H1 (cell line): ENCODE measurements around the gene FPR3. TPM values are rescaled to one million over a fixed set of nuclear protein-coding genes. Genes with fewer than 3 reads are reported as not detected.

Experiments used
- CTCF ChIA-PET: fragments of 300-600 bp; sonication (Branson Sonifier 250); formaldehyde crosslinking; loops from one replicate; lab custom pipeline; 2021; ENCODE audit not compliant: partially characterized antibody; lab: Charles Lee
- POLR2A ChIA-PET: fragments of 300-600 bp; sonication (Branson Sonifier 250); formaldehyde crosslinking; loops from one replicate; lab custom pipeline; 2021; ENCODE audit warnings: inconsistent platforms; ENCODE audit not compliant: partially characterized antibody; lab: Charles Lee
- DNase-seq, 2 experiments: peaks; one replicate each; pipeline versions ENCODE4 v3.0.0 to v3.0.0-alpha.2; 2010 to 2022; ENCODE audit warnings: low spot score in 2 of 2, low read depth in 1 of 2, mixed read lengths in 1 of 2
- FAIRE-seq: peaks from 2 replicates; lab custom pipeline; 2011; peaks lifted over from hg19 to GRCh38; lab: Jason Lieb, UNC
- H2AFZ ChIP-seq: 2 replicates; pipeline ENCODE4 v1.8.1; 2012; ENCODE audit warnings: low read length, inconsistent platforms
- H2AK5ac ChIP-seq: 2 replicates; pipeline ENCODE4 v1.6.1; 2013; ENCODE audit warnings: low read depth, low read length
- H2BK120ac ChIP-seq: replicated peaks from 2 replicates; pipeline ENCODE3; 2013; ENCODE audit warnings: low read depth, low read length, inconsistent platforms
- H2BK12ac ChIP-seq: 2 replicates; pipeline ENCODE4 v1.6.1; 2013; ENCODE audit warnings: low read depth, low read length
- H2BK15ac ChIP-seq: 2 replicates; pipeline ENCODE4 v1.6.1; 2013; ENCODE audit warnings: low read length
- H2BK20ac ChIP-seq: 2 replicates; pipeline ENCODE4 v1.6.1; 2013; ENCODE audit warnings: low read length
- H2BK5ac ChIP-seq: 2 replicates; pipeline ENCODE4 v1.6.1; 2013; ENCODE audit warnings: low read depth, low read length
- H3K14ac ChIP-seq: 2 replicates; pipeline ENCODE4 v1.6.1; 2013; ENCODE audit warnings: inconsistent platforms; ENCODE audit not compliant: insufficient read length
- H3K18ac ChIP-seq: 2 replicates; pipeline ENCODE4 v1.6.1; 2013; ENCODE audit warnings: low read length; ENCODE audit errors: extremely low read depth
- H3K23ac ChIP-seq: 2 replicates; pipeline ENCODE4 v1.6.1; 2013; ENCODE audit warnings: inconsistent platforms; ENCODE audit not compliant: insufficient read length
- H3K23me2 ChIP-seq: 2 replicates; pipeline ENCODE4 v1.6.1; 2013; ENCODE audit warnings: low read depth, low read length
- H3K27ac ChIP-seq: 2 replicates; pipeline ENCODE4 v1.6.1; 2011; ENCODE audit warnings: low read depth, low read length, inconsistent platforms
- H3K27me3 ChIP-seq, 4 experiments: replicated peaks in 1 of 4; 1 replicate in 1 of 4; 2 replicates in 3 of 4; pipeline versions ENCODE4 v1.6.1 to v1.8.1; 2011 to 2013; ENCODE audit warnings: low read length in 3 of 4, mild to moderate bottlenecking in 3 of 4, inconsistent platforms in 2 of 4, mixed read lengths in 2 of 4, moderate library complexity in 1 of 4; ENCODE audit not compliant: control insufficient read depth in 3 of 4, insufficient read depth in 3 of 4; ENCODE audit errors: extremely low read depth in 1 of 4
- H3K36me3 ChIP-seq, 4 experiments: 2 replicates each; pipeline versions ENCODE4 v1.6.1 to v1.8.1; 2011 to 2013; ENCODE audit warnings: mild to moderate bottlenecking in 4 of 4, low read length in 3 of 4, moderate library complexity in 2 of 4, control low read depth in 1 of 4, inconsistent platforms in 1 of 4; ENCODE audit not compliant: insufficient read depth in 4 of 4, control insufficient read depth in 2 of 4
- H3K4ac ChIP-seq: replicated peaks from 2 replicates; pipeline ENCODE3; 2013; ENCODE audit warnings: low read length, low read depth, mixed read lengths, inconsistent platforms; ENCODE audit not compliant: insufficient read length
- H3K4me1 ChIP-seq, 4 experiments: replicated peaks in 1 of 4; 1 replicate in 1 of 4; 2 replicates in 3 of 4; pipeline versions ENCODE4 v1.6.1 to v1.8.1; 2011 to 2013; ENCODE audit warnings: low read length in 3 of 4, inconsistent platforms in 2 of 4, mixed read lengths in 1 of 4; ENCODE audit not compliant: insufficient read depth in 4 of 4, control insufficient read depth in 3 of 4
- H3K4me2 ChIP-seq, 2 experiments: 2 replicates each; pipeline versions ENCODE4 v1.6.1 to v1.8.1; 2011 to 2013; ENCODE audit warnings: low read depth in 2 of 2, low read length in 2 of 2, control low read depth in 1 of 2, inconsistent platforms in 1 of 2, mild to moderate bottlenecking in 1 of 2; ENCODE audit not compliant: insufficient read depth in 1 of 2
- H3K4me3 ChIP-seq, 4 experiments: fragments of 200-600, 300-600 bp in 1 of 4; sonication (generic), shearing (Covaris generic), sonication (Bioruptor Twin) in 1 of 4; 2 replicates each; pipeline versions ENCODE4 v1.5.1 to v1.8.1; 2011 to 2016; ENCODE audit warnings: low read length in 4 of 4, low read depth in 3 of 4, control low read depth in 2 of 4, inconsistent platforms in 2 of 4, mild to moderate bottlenecking in 2 of 4, mixed read lengths in 1 of 4, moderate library complexity in 1 of 4; ENCODE audit not compliant: insufficient read depth in 2 of 4; ENCODE audit errors: extremely low read depth in 1 of 4
- H3K56ac ChIP-seq: replicated peaks from 2 replicates; pipeline ENCODE3; 2013; ENCODE audit warnings: low read depth, mild to moderate bottlenecking, mixed read lengths, low read length, inconsistent platforms; ENCODE audit not compliant: insufficient read length
- H3K79me1 ChIP-seq: 2 replicates; pipeline ENCODE4 v1.6.1; 2013; ENCODE audit warnings: low read depth, low read length, control low read depth
- H3K79me2 ChIP-seq, 2 experiments: 2 replicates each; pipeline versions ENCODE4 v1.6.1 to v1.8.1; 2012 to 2013; ENCODE audit warnings: low read length in 2 of 2, mild to moderate bottlenecking in 2 of 2, inconsistent platforms in 1 of 2; ENCODE audit not compliant: insufficient read depth in 2 of 2, control insufficient read depth in 1 of 2
- H3K9ac ChIP-seq, 4 experiments: replicated peaks in 1 of 4; 1 replicate in 1 of 4; 2 replicates in 3 of 4; pipeline versions ENCODE4 v1.6.1 to v1.8.1; 2011 to 2013; ENCODE audit warnings: low read depth in 3 of 4, low read length in 3 of 4, control low read depth in 2 of 4, mild to moderate bottlenecking in 2 of 4, moderate library complexity in 2 of 4, inconsistent platforms in 1 of 4; ENCODE audit errors: extremely low read depth in 1 of 4
- H3K9me3 ChIP-seq, 2 experiments: 2 replicates each; pipeline versions ENCODE4 v1.6.1 to v1.8.1; 2012 to 2013; ENCODE audit warnings: mild to moderate bottlenecking in 2 of 2, moderate library complexity in 2 of 2, control low read depth in 1 of 2, inconsistent platforms in 1 of 2, low read depth in 1 of 2, low read length in 1 of 2, mixed read lengths in 1 of 2; ENCODE audit not compliant: insufficient read depth in 2 of 2
- H4K20me1 ChIP-seq, 2 experiments: replicated peaks in 1 of 2; 2 replicates each; pipeline versions ENCODE3 to v1.8.1; 2011 to 2013; ENCODE audit warnings: inconsistent platforms in 2 of 2, low read length in 2 of 2, mild to moderate bottlenecking in 1 of 2; ENCODE audit not compliant: insufficient read depth in 2 of 2, control insufficient read depth in 1 of 2
- H4K5ac ChIP-seq: 2 replicates; pipeline ENCODE4 v1.6.1; 2013; ENCODE audit warnings: low read length, low read depth, mixed read lengths, inconsistent platforms; ENCODE audit not compliant: insufficient read length
- H4K8ac ChIP-seq: 2 replicates; pipeline ENCODE4 v1.8.0; 2013; ENCODE audit warnings: mild to moderate bottlenecking, moderate library complexity, low read length, inconsistent platforms; ENCODE audit not compliant: insufficient read depth; ENCODE audit errors: extremely low read depth
- H4K91ac ChIP-seq: replicated peaks from 2 replicates; pipeline ENCODE3; 2013; ENCODE audit warnings: low read length, mixed read lengths, inconsistent platforms; ENCODE audit not compliant: insufficient read length
- EP300 ChIP-seq, 2 experiments: IDR thresholded peaks; 1 replicate in 1 of 2; 2 replicates in 1 of 2; pipeline ENCODE4 v1.6.1; 2011 to 2012; ENCODE audit warnings: low read depth in 2 of 2, low read length in 2 of 2, mild to moderate bottlenecking in 2 of 2, borderline replicate concordance in 1 of 2, inconsistent platforms in 1 of 2, moderate library complexity in 1 of 2
- JUN ChIP-seq: IDR thresholded peaks from 2 replicates; pipeline ENCODE4 v1.6.1; 2011; ENCODE audit warnings: low read depth, mild to moderate bottlenecking, improper control_type of control experiment, low read length
- MAFK ChIP-seq: IDR thresholded peaks from 2 replicates; pipeline ENCODE4 v1.6.1; 2012; ENCODE audit warnings: low read depth, mild to moderate bottlenecking, improper control_type of control experiment, low read length
- WGBS, 2 experiments: shearing (Covaris generic) in 1 of 2; methylation state at CpG; one replicate each; pipeline versions ENCODE4 v1.1.6 to v1.1.7; 2013 to 2015; ENCODE audit warnings: low lambda C conversion rate in 2 of 2, mixed read lengths in 2 of 2, inconsistent platforms in 1 of 2, low coverage in 1 of 2, missing lambda C conversion rate in 1 of 2; ENCODE audit not compliant: insufficient replicate concordance in 2 of 2, insufficient coverage in 1 of 2, insufficient read length in 1 of 2; ENCODE audit errors: extremely low coverage in 1 of 2, missing lambda C conversion rate in 1 of 2; 5-methylcytosine and 5-hydroxymethylcytosine counted together
- polyA plus RNA-seq, 7 experiments: library from polyadenylated mRNA; depleted of rRNA in 3 of 7; stranded (reverse) in 5 of 7; unstranded in 2 of 7; fragments of >200 nt in 5 of 7; fragments of 200-250 nt in 2 of 7; gene quantifications; 1 replicate in 5 of 7; 2 replicates in 1 of 7; 4 replicates in 1 of 7; pipeline versions ENCODE4 v1.2.1 to v1.2.3, GENCODE V29; 2011 to 2013; ENCODE audit warnings: missing spikeins in 2 of 7, mixed read lengths in 2 of 7
- total RNA-seq: library from RNA; stranded (reverse); fragmentation: NEBNext Ultra II Directional; extraction: Animal tissue kit (Norgen Biotek cat#: 25700); gene quantifications from 2 replicates; pipeline ENCODE4 v1.2.1, GENCODE V29; 2021
- TF ChIP-seq, protein P1 (sequence below): IDR thresholded peaks from 2 replicates; pipeline ENCODE4 v1.6.1; 2011; ENCODE audit warnings: low read length, improper control_type of control experiment

The FPR3 gene
- total and polyA plus RNA-seq, 2 of the 8 experiments (the other 6 are each of a cell fraction or from before 2014, with no cell fraction given): not detected

DNA sequence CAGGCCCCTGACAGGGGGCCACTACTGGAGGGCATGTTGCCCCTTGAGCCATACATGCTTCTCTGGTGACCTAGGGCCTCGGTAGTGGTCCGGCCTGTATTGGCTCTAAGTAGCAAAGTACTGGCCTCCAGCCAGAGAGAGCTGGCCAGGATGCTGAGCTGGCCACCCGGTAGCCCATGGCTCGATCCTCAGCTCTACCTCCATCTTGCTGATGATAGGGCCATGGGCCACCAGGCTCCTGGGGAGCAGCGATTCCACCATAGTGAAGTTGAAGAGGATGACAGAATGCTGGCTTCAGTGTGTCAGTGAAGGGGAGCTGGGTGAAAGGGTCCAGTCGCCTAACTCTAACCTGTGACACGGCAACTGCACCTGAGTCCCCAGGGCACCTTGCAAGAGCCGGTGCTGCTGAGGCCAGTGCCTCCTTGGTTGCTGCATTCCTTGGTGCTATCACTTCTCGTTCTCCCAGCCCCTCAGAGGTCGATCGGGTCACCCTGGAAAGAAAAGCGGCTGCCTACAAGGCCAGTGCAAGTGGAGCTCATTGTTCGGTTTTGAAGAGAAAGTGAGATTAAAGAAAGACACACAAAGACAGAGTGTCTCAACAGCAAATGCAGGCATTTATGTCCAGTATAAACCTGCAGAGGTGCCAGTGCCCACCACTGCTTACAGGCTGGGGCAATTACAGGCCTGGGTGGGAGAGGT, 5.0 kb downstream of the FPR3 start:
- H3K23me2 ChIP-seq: no peaks in the 10 kb centered on the region; the same call in 1 of the 2 replicates
- no peak overlapping the region for H3K4ac ChIP-seq
- H4K91ac ChIP-seq: no peak overlapping the region
- H2BK12ac ChIP-seq: no peak overlapping the region
- H3K27ac ChIP-seq: no peak overlapping the region
- H2AFZ ChIP-seq: no peak overlapping the region
- H4K8ac ChIP-seq: no peak overlapping the region; the same call in 1 of the 2 replicates
- H3K4me3 ChIP-seq: no peak overlapping the region
- H3K23ac ChIP-seq: no peak overlapping the region
- CTCF ChIA-PET: interaction anchor here (0.5 to 1.3 kb wide), 4 partner anchors 63 to 690 kb away, joined by 3 read pairs; no protein-coding TSS in a partner anchor
- DNase-seq (no peak), FAIRE-seq (no peak)
- no peak overlapping the region for H3K56ac ChIP-seq
- H4K5ac ChIP-seq: no peak overlapping the region
- no peaks in the 10 kb centered on the region for H3K36me3 ChIP-seq
- no peak overlapping the region for H2BK5ac ChIP-seq
- H3K4me2 ChIP-seq: no peak overlapping the region
- H3K79me2 ChIP-seq: no peaks in the 10 kb centered on the region
- no peaks in the 10 kb centered on the region for H4K20me1 ChIP-seq
- no peak overlapping the region for H3K14ac ChIP-seq
- H3K9me3 ChIP-seq: peaks cover 9 to 11% of the 10 kb centered on the region in 2 experiments; a peak in 2 of 4 replicates
- H3K4me1 ChIP-seq: no peaks in the 10 kb centered on the region
- no peak overlapping the region for H2BK15ac ChIP-seq
- H2BK120ac ChIP-seq: no peak overlapping the region
- no peak overlapping the region for H2BK20ac ChIP-seq
- no peak overlapping the region for H2AK5ac ChIP-seq
- H3K79me1 ChIP-seq: no peaks in the 10 kb centered on the region
- TF ChIP-seq MAFK (no peak), EP300 (IDR thresholded peaks at IDR 0.05; ENCODE audit: borderline replicate concordance in 1 of 2, low read depth in 2 of 2, low read length in 2 of 2) (no peak), JUN (no peak)
- TF ChIP-seq, protein P1, sequence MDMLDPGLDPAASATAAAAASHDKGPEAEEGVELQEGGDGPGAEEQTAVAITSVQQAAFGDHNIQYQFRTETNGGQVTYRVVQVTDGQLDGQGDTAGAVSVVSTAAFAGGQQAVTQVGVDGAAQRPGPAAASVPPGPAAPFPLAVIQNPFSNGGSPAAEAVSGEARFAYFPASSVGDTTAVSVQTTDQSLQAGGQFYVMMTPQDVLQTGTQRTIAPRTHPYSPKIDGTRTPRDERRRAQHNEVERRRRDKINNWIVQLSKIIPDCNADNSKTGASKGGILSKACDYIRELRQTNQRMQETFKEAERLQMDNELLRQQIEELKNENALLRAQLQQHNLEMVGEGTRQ: no peak
- no peak overlapping the region for H3K9ac ChIP-seq
- H3K18ac ChIP-seq: no peak overlapping the region
- POLR2A ChIA-PET: no interaction called here
- H3K27me3 ChIP-seq: no peaks in the 10 kb centered on the region
- WGBS, 2 experiments: 93% methylated on average over 13 of the region's 13 CpGs; no CpG with 5 or more reads in 1 of the 2 experiments
